Panc1 (cell line): ENCODE measurements around the gene RIOK3. TPM values are rescaled to one million over a fixed set of nuclear protein-coding genes. Genes with fewer than 3 reads are reported as not detected.

ENCODE experiments used
- ATAC-seq: fragments of 200-7000 bp; cut with Tn5 transposase; 2 replicates; pipeline ENCODE4 v1.9.1; 2020; ENCODE audit warnings: mild to moderate bottlenecking, moderate library complexity
- BruUV-seq: library from RNA; stranded (reverse); fragments of 400-500 nt; replicated peaks from 2 replicates; lab custom pipeline; 2021; lab: Mats Ljungman, UMichigan
- CTCF ChIA-PET: fragments of 300-600 bp; sonication (Branson Sonifier 250); formaldehyde crosslinking; loops from one replicate; lab custom pipeline; 2022; ENCODE audit warnings: antibody characterized with exemption; lab: Charles Lee
- POLR2A ChIA-PET: fragments of 300-600 bp; sonication (Branson Sonifier 250); formaldehyde crosslinking; loops from one replicate; lab custom pipeline; 2022; ENCODE audit warnings: antibody characterized with exemption; lab: Charles Lee
- DNase-seq: peaks from one replicate; pipeline ENCODE4 v3.0.0-alpha.2; 2010; ENCODE audit warnings: low read depth, low spot score
- H3K27ac ChIP-seq: 2 replicates; pipeline ENCODE4 v1.5.1; 2011; ENCODE audit warnings: mild to moderate bottlenecking, low read length, inconsistent platforms
- H3K27me3 ChIP-seq: fragments of 200-500 bp; sonication (Bioruptor generic); 2 replicates; pipeline ENCODE4 v1.6.0; 2014; ENCODE audit warnings: low read length, inconsistent platforms; ENCODE audit not compliant: control insufficient read depth, insufficient read depth
- H3K36me3 ChIP-seq: fragments of 200-500 bp; sonication (Bioruptor generic); 2 replicates; pipeline ENCODE4 v1.5.1; 2014; ENCODE audit warnings: inconsistent platforms, mild to moderate bottlenecking, low read length, moderate library complexity; ENCODE audit not compliant: control insufficient read depth, insufficient read depth
- H3K4me1 ChIP-seq: 2 replicates; pipeline ENCODE4 v1.5.1; 2011; ENCODE audit warnings: inconsistent platforms, mild to moderate bottlenecking, low read length, moderate library complexity; ENCODE audit not compliant: control insufficient read depth, insufficient read depth
- H3K4me3 ChIP-seq, 2 experiments: 2 replicates each; pipeline ENCODE4 v1.5.1; 2011 to 2012; ENCODE audit warnings: low read depth in 2 of 2, low read length in 2 of 2, mild to moderate bottlenecking in 2 of 2, inconsistent platforms in 1 of 2, moderate library complexity in 1 of 2
- H3K9me3 ChIP-seq: fragments of 200-500 bp; sonication (Bioruptor generic); 2 replicates; pipeline ENCODE4 v1.5.1; 2014; ENCODE audit warnings: low read depth, mild to moderate bottlenecking, inconsistent platforms, low read length, moderate library complexity; ENCODE audit not compliant: control insufficient read depth, insufficient read depth
- CTCF ChIP-seq: fragments of 450-650 bp; IDR thresholded peaks from 2 replicates; pipeline ENCODE4 v1.5.1; 2017; ENCODE audit warnings: mild to moderate bottlenecking
- POLR2AphosphoS5 ChIP-seq: IDR thresholded peaks from 2 replicates; pipeline ENCODE4 v1.6.1; 2012; ENCODE audit warnings: mild to moderate bottlenecking, low read depth, low read length, moderate library complexity
- REST ChIP-seq, 2 experiments: IDR thresholded peaks; 2 replicates each; pipeline ENCODE4 v1.6.1; 2011 to 2012; ENCODE audit warnings: low read depth in 2 of 2, control low read depth in 1 of 2, low read length in 1 of 2, mild to moderate bottlenecking in 1 of 2, moderate library complexity in 1 of 2; ENCODE audit not compliant: insufficient read depth in 1 of 2
- SIN3A ChIP-seq: IDR thresholded peaks from 2 replicates; pipeline ENCODE4 v1.6.1; 2012; ENCODE audit warnings: low read depth, mild to moderate bottlenecking, low read length, moderate library complexity, borderline replicate concordance; ENCODE audit not compliant: insufficient read depth
- TCF7L2 ChIP-seq: IDR thresholded peaks from 2 replicates; pipeline ENCODE4 v1.6.1; 2011; ENCODE audit warnings: mild to moderate bottlenecking, low read depth, low read length, inconsistent platforms
- in situ Hi-C: cut with HindIII; loops from 2 replicates; pipeline ENCODE4 v1.10.0; 2016; ENCODE audit warnings: low sequenced_read_pairs, low pct_unique_long_range_greater_than_20kb
- intact Hi-C: fragments of 100-400 bp; cut with micrococcal nuclease; formaldehyde crosslinking; loops from one replicate; pipeline ENCODE4 v1.10.0; 2022; ENCODE audit not compliant: unreplicated experiment
- total RNA-seq: library from RNA; stranded (reverse); gene quantifications from one replicate; pipeline ENCODE4 v1.2.1, GENCODE V29; 2021; ENCODE audit not compliant: unreplicated experiment

Gene RIOK3
- total RNA-seq, 1 experiment from 2014 or later: 74.7 TPM

DNA sequence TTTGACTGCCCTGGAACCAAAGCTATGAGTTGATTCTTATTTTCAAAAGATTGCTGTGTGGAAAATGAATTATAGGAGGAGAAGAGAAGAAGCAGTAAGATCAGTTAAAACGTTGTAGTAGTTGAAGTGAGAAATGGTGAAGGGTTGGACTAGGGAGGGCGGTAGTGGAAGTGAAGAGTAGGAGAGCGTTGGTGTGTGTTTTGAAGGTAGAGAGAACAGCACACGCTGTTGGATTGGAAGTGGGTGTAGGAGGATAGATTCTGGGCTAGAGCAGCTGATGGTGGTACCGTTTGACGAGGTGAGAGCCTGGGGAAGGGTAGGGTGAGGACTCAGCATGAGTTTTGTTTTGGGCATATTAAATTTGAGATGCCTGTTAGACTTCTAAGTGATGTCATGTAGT, 18.4 kb downstream of the RIOK3 start:
- ATAC-seq (no peak), DNase-seq (no peak)
- no peaks in the 10 kb centered on the region for H3K27me3 ChIP-seq
- peaks cover 40% of the 10 kb centered on the region for H3K36me3 ChIP-seq
- in situ Hi-C loops: no loop called here
- no peaks in the 10 kb centered on the region for H3K9me3 ChIP-seq
- ChIA-PET CTCF (no interaction called here), POLR2A (no interaction called here)
- H3K27ac ChIP-seq: no peak overlapping the region
- H3K4me3 ChIP-seq: no peak overlapping the region
- H3K4me1 ChIP-seq: no peaks in the 10 kb centered on the region
- TF ChIP-seq SIN3A: no peak
- no peak for TF ChIP-seq TCF7L2
- TF ChIP-seq CTCF: no peak
- TF ChIP-seq REST (IDR thresholded peaks at IDR 0.05; ENCODE audit: insufficient read depth in 1 of 2, low read depth in 2 of 2, low read length in 1 of 2): no peak
- TF ChIP-seq POLR2AphosphoS5: no peak
- BruUV-seq: no TSS peak
- intact Hi-C loops: no loop called here

GRCh38 chr18:23479829-23480505, 26.9 kb downstream of the RIOK3 start:
- Histone ChIP-seq H3K27ac (no peak overlapping the region), H3K4me1 (no peaks in the 10 kb centered on the region), H3K36me3 (peaks cover 24% of the 10 kb centered on the region), H3K9me3 (no peaks in the 10 kb centered on the region), H3K4me3 (no peak overlapping the region), H3K27me3 (no peaks in the 10 kb centered on the region)
- BruUV-seq: no TSS peak
- DNase-seq: no peak
- intact Hi-C loops (no loop called here), in situ Hi-C loops (no loop called here)
- ChIA-PET POLR2A (no interaction called here), CTCF (no interaction called here)
- no peak for ATAC-seq
- no peak for TF ChIP-seq CTCF
- TF ChIP-seq SIN3A: no peak
- TF ChIP-seq REST (IDR thresholded peaks at IDR 0.05; ENCODE audit: insufficient read depth in 1 of 2, low read depth in 2 of 2, low read length in 1 of 2): no peak
- TF ChIP-seq TCF7L2: no peak
- TF ChIP-seq POLR2AphosphoS5: no peak
